ENCODE data around the gene GDF7.

The GDF7 gene

DNA sequence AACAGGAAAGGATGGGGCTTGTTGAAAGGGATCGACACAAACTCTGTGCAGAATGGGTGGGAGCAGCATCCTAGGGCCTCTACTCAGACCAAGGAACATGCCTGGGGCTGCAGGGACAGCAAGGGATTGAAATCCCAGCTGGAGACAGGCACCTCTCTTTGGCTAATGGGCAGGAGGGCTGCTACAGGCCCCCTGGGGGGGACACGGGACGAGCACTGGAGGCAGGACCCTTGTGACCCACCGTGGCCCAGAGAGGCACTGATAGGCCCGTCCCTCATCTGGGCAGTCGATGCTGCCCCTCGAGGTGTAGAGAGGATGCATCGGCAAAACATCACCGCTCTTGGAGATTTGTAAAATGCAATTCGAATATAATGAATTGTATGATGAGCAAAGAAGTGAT lies 21.2 kb upstream of the GDF7 start:
- TF ChIP-seq, protein P1, sequence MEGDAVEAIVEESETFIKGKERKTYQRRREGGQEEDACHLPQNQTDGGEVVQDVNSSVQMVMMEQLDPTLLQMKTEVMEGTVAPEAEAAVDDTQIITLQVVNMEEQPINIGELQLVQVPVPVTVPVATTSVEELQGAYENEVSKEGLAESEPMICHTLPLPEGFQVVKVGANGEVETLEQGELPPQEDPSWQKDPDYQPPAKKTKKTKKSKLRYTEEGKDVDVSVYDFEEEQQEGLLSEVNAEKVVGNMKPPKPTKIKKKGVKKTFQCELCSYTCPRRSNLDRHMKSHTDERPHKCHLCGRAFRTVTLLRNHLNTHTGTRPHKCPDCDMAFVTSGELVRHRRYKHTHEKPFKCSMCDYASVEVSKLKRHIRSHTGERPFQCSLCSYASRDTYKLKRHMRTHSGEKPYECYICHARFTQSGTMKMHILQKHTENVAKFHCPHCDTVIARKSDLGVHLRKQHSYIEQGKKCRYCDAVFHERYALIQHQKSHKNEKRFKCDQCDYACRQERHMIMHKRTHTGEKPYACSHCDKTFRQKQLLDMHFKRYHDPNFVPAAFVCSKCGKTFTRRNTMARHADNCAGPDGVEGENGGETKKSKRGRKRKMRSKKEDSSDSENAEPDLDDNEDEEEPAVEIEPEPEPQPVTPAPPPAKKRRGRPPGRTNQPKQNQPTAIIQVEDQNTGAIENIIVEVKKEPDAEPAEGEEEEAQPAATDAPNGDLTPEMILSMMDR (IDR thresholded peaks at IDR 0.05; ENCODE audit: low read depth, low read length): no peak
- no peak overlapping the region for H3K4me3 ChIP-seq (ENCODE audit: low read depth, low read length)

DNA sequence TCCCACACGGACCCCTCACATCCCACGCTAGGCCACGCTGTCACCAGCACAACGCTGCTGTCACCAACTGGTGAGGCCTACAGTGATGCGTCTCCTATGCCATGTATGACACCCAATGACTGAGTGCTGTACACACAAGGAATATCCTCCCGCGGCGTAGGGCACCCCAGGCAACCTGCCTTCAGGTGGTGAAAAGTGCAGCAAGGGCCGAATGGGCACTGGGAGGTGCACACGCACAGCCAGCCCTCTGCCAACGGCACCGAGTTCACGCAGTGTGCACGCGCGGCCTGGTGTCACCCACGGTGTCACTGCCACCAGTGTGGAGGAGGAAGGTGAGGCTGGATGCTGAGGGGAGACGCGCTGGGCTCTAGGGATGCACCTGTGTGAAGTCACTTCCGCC lies 20.5 kb upstream of the GDF7 start:
- TF ChIP-seq, protein P1 (IDR thresholded peaks at IDR 0.05; ENCODE audit: low read depth, low read length): no peak
- H3K4me3 ChIP-seq (ENCODE audit: low read depth, low read length): no peak overlapping the region

DNA sequence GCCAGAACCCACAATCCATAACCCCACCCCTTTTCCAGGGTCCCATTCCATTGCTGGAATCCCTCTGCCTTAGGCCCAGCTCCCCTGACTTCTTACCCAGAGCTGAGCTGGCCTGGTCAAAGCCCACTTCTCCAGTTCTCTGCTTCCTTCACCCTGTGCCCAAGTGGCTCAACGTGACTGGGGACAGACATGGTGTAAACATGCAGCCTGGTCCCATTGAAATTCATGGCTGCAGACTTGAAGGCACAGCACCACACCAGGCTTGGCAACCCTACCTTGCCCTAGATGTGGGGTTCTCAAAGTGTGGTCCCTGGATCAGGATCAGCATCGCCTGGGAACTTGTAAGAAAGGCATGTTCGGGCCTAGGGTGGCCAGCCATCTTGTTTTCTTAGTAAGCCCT lies 19.7 kb upstream of the GDF7 start:
- TF ChIP-seq, protein P1 (IDR thresholded peaks at IDR 0.05; ENCODE audit: low read depth, low read length): no peak
- no peak overlapping the region for H3K4me3 ChIP-seq (ENCODE audit: low read depth, low read length)

DNA sequence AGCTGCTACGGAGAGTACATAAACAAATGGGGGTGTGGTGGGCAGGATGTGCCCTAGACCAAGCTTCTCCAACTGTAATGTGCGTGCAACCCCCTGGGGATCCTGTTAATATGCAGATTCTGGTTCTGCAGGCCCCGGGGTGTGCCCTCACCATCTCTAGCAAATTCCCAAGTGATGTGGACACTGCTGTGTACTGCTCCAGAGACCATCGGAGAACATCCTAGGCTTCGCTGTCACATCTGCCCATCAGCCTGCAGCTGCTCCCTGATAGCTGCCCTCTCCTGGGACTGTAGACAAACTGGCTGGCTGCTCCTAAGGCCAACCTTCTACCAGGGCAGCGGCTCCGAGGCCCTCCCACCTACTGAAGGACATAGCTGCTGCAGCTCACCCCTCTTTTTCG lies 19.2 kb upstream of the GDF7 start:
- TF ChIP-seq, protein P1 (IDR thresholded peaks at IDR 0.05; ENCODE audit: low read depth, low read length): no peak
- H3K4me3 ChIP-seq (ENCODE audit: low read depth, low read length): no peak overlapping the region

DNA sequence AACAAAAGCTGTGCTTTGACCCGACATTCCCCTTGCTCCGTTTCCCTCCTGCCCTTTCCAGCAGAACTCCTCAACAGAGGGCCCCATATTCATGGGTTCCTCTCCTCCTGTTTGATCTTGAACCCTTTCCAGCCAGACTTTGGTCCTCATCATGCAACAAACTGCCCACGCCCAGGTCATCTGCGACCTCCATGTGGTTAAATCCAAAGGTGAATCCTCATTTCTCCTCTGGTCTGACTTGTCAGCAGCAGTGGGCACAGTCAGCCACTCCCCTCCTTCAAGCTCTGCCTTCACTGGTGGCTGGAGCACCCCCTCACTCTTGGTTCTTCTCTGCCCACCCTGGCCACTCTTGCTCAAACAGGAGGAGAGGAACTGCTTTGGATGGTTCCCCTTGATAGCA lies 18.7 kb upstream of the GDF7 start:
- TF ChIP-seq, protein P1 (IDR thresholded peaks at IDR 0.05; ENCODE audit: low read depth, low read length): no peak
- H3K4me3 ChIP-seq (ENCODE audit: low read depth, low read length): no peak overlapping the region

DNA sequence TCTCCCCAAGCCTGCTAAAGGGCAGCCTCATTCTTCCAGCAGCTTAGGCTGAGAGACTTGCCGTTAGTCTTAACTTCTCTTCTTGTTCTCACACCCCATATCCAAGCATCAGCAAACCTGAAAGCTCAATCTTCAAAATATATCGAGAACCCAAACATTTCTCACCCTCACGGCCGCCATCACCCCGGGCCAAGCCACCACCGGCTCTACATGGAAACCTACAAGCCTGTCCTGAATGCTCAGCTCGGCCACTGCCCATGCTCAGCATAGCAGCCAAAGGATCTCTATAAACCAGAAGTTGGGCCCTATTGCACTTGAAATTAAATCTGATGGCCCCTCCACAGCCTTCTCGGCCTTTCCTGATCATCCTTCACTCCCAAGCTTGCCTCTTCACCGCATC lies 18.1 kb upstream of the GDF7 start:
- TF ChIP-seq, protein P1 (IDR thresholded peaks at IDR 0.05; ENCODE audit: low read depth, low read length): no peak
- no peak overlapping the region for H3K4me3 ChIP-seq (ENCODE audit: low read depth, low read length)

DNA sequence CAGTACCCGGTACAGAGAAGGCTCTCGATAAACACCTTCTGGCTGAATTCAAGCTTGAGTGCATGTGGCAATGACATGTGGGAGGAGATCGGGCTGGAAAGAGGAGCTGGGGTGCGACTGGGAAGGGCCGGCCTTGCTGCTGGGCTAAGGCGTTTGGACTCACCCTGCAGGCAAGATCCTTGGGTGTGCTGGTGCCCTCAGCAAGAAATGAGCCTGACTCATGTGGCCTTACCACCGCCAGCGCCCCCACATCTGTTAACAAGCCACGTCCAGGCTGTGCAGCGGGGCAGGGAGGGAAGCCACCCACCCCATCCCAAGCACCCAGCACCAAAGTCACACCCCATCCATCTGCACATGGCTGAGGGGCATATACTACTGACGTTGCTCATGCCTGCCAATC lies 17.4 kb upstream of the GDF7 start:
- TF ChIP-seq, protein P1 (IDR thresholded peaks at IDR 0.05; ENCODE audit: low read depth, low read length): no peak
- H3K4me3 ChIP-seq (ENCODE audit: low read depth, low read length): no peak overlapping the region
